ENCODE results near the gene TMEM134.

The TMEM134 gene

GRCh38 chr11:67499808-67500483, 30.9 kb upstream of the TMEM134 start:
- no peak for TF ChIP-seq CTCF (IDR thresholded peaks at IDR 0.05; ENCODE audit: insufficient read depth, missing control alignments)
- FAIRE-seq (no peak), DNase-seq (ENCODE audit: insufficient read length, low spot score) (no peak)

- FAIRE-seq (no peak), DNase-seq (ENCODE audit: insufficient read length, low spot score) (no peak)
- no peak for TF ChIP-seq CTCF (IDR thresholded peaks at IDR 0.05; ENCODE audit: insufficient read depth, missing control alignments)
These were observed 29.5 kb upstream of the TMEM134 start for GRCh38 chr11:67498544-67498972.

GRCh38 chr11:67497656-67498291, 28.7 kb upstream of the TMEM134 start:
- FAIRE-seq, result no peak
- DNase-seq (ENCODE audit: insufficient read length, low spot score), result no peak
- TF ChIP-seq CTCF (IDR thresholded peaks at IDR 0.05; ENCODE audit: insufficient read depth, missing control alignments), result no peak

- TF ChIP-seq CTCF (IDR thresholded peaks at IDR 0.05; ENCODE audit: insufficient read depth, missing control alignments), result no peak
- no peak for FAIRE-seq
- peak; percentile 19 for DNase-seq (ENCODE audit: insufficient read length, low spot score)
These were observed 27.1 kb upstream of the TMEM134 start for GRCh38 chr11:67496113-67496512.

GRCh38 chr11:67495234-67496005, 26.4 kb upstream of the TMEM134 start:
- TF ChIP-seq CTCF (IDR thresholded peaks at IDR 0.05; ENCODE audit: insufficient read depth, missing control alignments), result no peak
- DNase-seq (ENCODE audit: insufficient read length, low spot score) (peak; percentile 21), FAIRE-seq (no peak)

GRCh38 chr11:67494371-67495233, 25.6 kb upstream of the TMEM134 start:
- FAIRE-seq, result no peak

More at GRCh38 chr11:67494371-67495233, 25.6 kb upstream of the TMEM134 start:
- no peak for TF ChIP-seq CTCF (IDR thresholded peaks at IDR 0.05; ENCODE audit: insufficient read depth, missing control alignments)
- peak; percentile 11 for DNase-seq (ENCODE audit: insufficient read length, low spot score)

Measured in D721Med (cell line).